Endothelial cell of umbilical vein (primary cell): ENCODE results near the gene RANBP3. TPM values are rescaled to one million over a fixed set of nuclear protein-coding genes. Genes with fewer than 3 reads are reported as not detected.

ENCODE experiments used
- BruUV-seq: library from RNA; stranded (reverse); fragments of 400-500 nt; replicated peaks from 2 replicates; lab custom pipeline; 2021; lab: Mats Ljungman, UMichigan
- CTCF ChIA-PET: fragments of 300-600, 350-600 bp; sonication (Branson Sonifier 250); formaldehyde crosslinking; loops from one replicate; lab custom pipeline; 2021; ENCODE audit warnings: antibody characterized with exemption, inconsistent platforms; lab: Charles Lee
- POLR2A ChIA-PET: fragments of 300-600, 350-600 bp; sonication (Branson Sonifier 250); formaldehyde crosslinking; loops from one replicate; lab custom pipeline; 2021; ENCODE audit warnings: antibody characterized with exemption, inconsistent platforms; lab: Charles Lee
- DNase-seq: peaks from one replicate; pipeline ENCODE4 v3.0.0-alpha.2; 2011; ENCODE audit warnings: low read depth, low spot score
- FAIRE-seq: peaks from 2 replicates; lab custom pipeline; 2011; peaks lifted over from hg19 to GRCh38; lab: Jason Lieb, UNC
- H2AFZ ChIP-seq: 2 replicates; pipeline ENCODE4 v1.6.0; 2012; ENCODE audit warnings: low read depth, low read length, control low read depth, inconsistent platforms
- H3K27ac ChIP-seq: 2 replicates; pipeline ENCODE4 v1.5.1; 2011; ENCODE audit warnings: low read depth, mild to moderate bottlenecking, control low read depth, low read length, moderate library complexity; ENCODE audit not compliant: insufficient read depth
- H3K27me3 ChIP-seq, 2 experiments: 2 replicates each; pipeline versions ENCODE4 v1.6.0 to v1.6.1; 2011; ENCODE audit warnings: low read length in 2 of 2, mixed read lengths in 1 of 2; ENCODE audit not compliant: control insufficient read depth in 2 of 2, insufficient read depth in 2 of 2
- H3K36me3 ChIP-seq, 2 experiments: 2 replicates in 1 of 2; 3 replicates in 1 of 2; pipeline ENCODE4 v1.5.1; 2011; ENCODE audit warnings: low read length in 2 of 2, mild to moderate bottlenecking in 1 of 2, moderate library complexity in 1 of 2; ENCODE audit not compliant: control insufficient read depth in 2 of 2, insufficient read depth in 2 of 2; ENCODE audit errors: extremely low read depth in 1 of 2
- H3K4me1 ChIP-seq: 3 replicates; pipeline ENCODE4 v1.5.1; 2011; ENCODE audit warnings: mild to moderate bottlenecking, low read length; ENCODE audit not compliant: control insufficient read depth, insufficient read depth; ENCODE audit errors: extremely low read depth
- H3K4me2 ChIP-seq: 2 replicates; pipeline ENCODE4 v1.6.1; 2011; ENCODE audit warnings: low read length, control low read depth, mixed read lengths; ENCODE audit not compliant: insufficient read depth
- H3K4me3 ChIP-seq, 3 experiments: fragments of 200-600 bp in 1 of 3; sonication (generic), shearing (Covaris generic) in 1 of 3; replicated peaks in 1 of 3; 2 replicates each; pipeline ENCODE4 v1.5.1; 2011 to 2016; ENCODE audit warnings: control low read depth in 3 of 3, low read length in 3 of 3, mild to moderate bottlenecking in 2 of 3, inconsistent platforms in 1 of 3, low read depth in 1 of 3, moderate library complexity in 1 of 3; ENCODE audit not compliant: insufficient read depth in 1 of 3
- H3K79me2 ChIP-seq: 2 replicates; pipeline ENCODE4 v1.6.0; 2012; ENCODE audit warnings: low read length, inconsistent platforms; ENCODE audit not compliant: control insufficient read depth, insufficient read depth
- H3K9ac ChIP-seq: replicated peaks from 2 replicates; pipeline ENCODE3; 2011; ENCODE audit warnings: low read length, control low read depth; ENCODE audit not compliant: insufficient read depth; ENCODE audit errors: extremely low read depth
- H3K9me1 ChIP-seq: replicated peaks from 3 replicates; pipeline ENCODE4 v1.6.0; 2011; ENCODE audit warnings: mild to moderate bottlenecking, low read length; ENCODE audit not compliant: control insufficient read depth, insufficient read depth; ENCODE audit errors: extremely low read depth
- H3K9me3 ChIP-seq: replicated peaks from 2 replicates; pipeline ENCODE4 v1.5.1; 2012; ENCODE audit warnings: low read length, inconsistent platforms; ENCODE audit not compliant: control insufficient read depth, insufficient read depth
- H4K20me1 ChIP-seq: replicated peaks from 2 replicates; pipeline ENCODE3; 2011; ENCODE audit warnings: mild to moderate bottlenecking, low read length; ENCODE audit not compliant: control insufficient read depth, insufficient read depth; ENCODE audit errors: extremely low read depth
- EZH2 ChIP-seq: IDR thresholded peaks from 2 replicates; pipeline ENCODE4 v1.6.1; 2012; ENCODE audit warnings: borderline replicate concordance, low read depth, mild to moderate bottlenecking, moderate library complexity, low read length, inconsistent platforms; ENCODE audit not compliant: severe bottlenecking
- FOS ChIP-seq: IDR thresholded peaks from 2 replicates; pipeline ENCODE4 v1.6.1; 2011; ENCODE audit warnings: mild to moderate bottlenecking, low read length, moderate library complexity, borderline replicate concordance; ENCODE audit not compliant: insufficient read depth
- GATA2 ChIP-seq: IDR thresholded peaks from 2 replicates; pipeline ENCODE4 v1.7.0; 2011; ENCODE audit warnings: low read depth, mild to moderate bottlenecking, moderate library complexity, mixed read lengths, low read length; ENCODE audit not compliant: insufficient read length, insufficient read depth
- POLR2A ChIP-seq: IDR thresholded peaks from 2 replicates; pipeline ENCODE4 v1.6.1; 2012; ENCODE audit warnings: low read depth, mild to moderate bottlenecking, control low read depth, low read length
- POLR2AphosphoS5 ChIP-seq: IDR thresholded peaks from 2 replicates; pipeline ENCODE4 v1.6.1; 2012; ENCODE audit warnings: low read depth, mild to moderate bottlenecking, control low read depth, low read length, moderate library complexity; ENCODE audit not compliant: insufficient read depth
- dilution Hi-C: fragments of 300-500 bp; cut with MboI; formaldehyde crosslinking; loops from one replicate; pipeline ENCODE4 v1.15.0; 2019; ENCODE audit warnings: low sequenced_read_pairs; ENCODE audit not compliant: extremely low pct_ligation_motif_present
- intact Hi-C: fragments of 100-400 bp; cut with micrococcal nuclease; formaldehyde crosslinking; loops from one replicate; pipeline ENCODE4 v1.10.0; 2022
- polyA plus RNA-seq, 4 experiments: library from polyadenylated mRNA; depleted of rRNA in 3 of 4; stranded (reverse) in 3 of 4; unstranded in 1 of 4; fragments of >200 nt; gene quantifications; 2 replicates each; pipeline versions ENCODE4 v1.2.1 to v1.2.3, GENCODE V29; 2011 to 2012; ENCODE audit warnings: missing spikeins in 1 of 4
- total RNA-seq: library from RNA; stranded (reverse); gene quantifications from 2 replicates; pipeline ENCODE4 v1.2.3, GENCODE V29; 2021
- TF ChIP-seq, protein P1 (sequence below): IDR thresholded peaks from 2 replicates; pipeline ENCODE4 v1.6.1; 2011; ENCODE audit not compliant: insufficient read depth, insufficient read length
- TF ChIP-seq, protein P2 (sequence below), 2 donors: IDR thresholded peaks; 1 replicate in 1 of 2; 2 replicates in 1 of 2; pipeline ENCODE4 v1.5.1; 2011; ENCODE audit warnings: low read length in 2 of 2, mild to moderate bottlenecking in 2 of 2, moderate library complexity in 2 of 2, control low read depth in 1 of 2, inconsistent platforms in 1 of 2, low read depth in 1 of 2; ENCODE audit not compliant: insufficient read depth in 1 of 2; ENCODE audit errors: extremely low read depth in 1 of 2

The RANBP3 gene
- total and polyA plus RNA-seq, 2 donors (not counting 3 experiments of a cell fraction or from before 2014, with no cell fraction given), result 72.3 to 85.3 TPM

DNA sequence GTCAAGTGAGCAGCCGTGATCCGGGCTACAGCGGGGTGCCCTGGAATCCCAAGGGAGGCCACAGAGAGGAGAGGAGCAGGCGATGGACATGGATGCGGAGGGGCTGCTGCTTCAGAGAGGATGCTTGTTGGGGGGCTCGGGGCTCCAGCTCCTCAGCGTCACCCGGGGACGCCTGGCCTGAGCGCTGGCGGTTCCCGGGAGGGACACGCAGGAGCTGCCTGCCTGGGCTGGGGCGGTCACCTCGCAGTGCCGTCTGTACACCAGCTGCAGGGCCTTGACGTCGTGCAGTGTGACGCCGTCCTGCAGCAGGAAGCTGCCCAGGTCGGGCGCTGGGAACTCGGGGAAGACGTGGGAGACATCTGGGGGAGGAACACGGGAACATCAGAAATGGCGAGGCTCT, 29.9 kb upstream of the RANBP3 start:
- POLR2A ChIA-PET, result no interaction called here
- no peak for FAIRE-seq

More for the DNA sequence above, 29.9 kb upstream of the RANBP3 start:
- Histone ChIP-seq H3K9me1 (no peaks in the 10 kb centered on the region), H3K9ac (no peak overlapping the region), H3K27me3 (no peaks in the 10 kb centered on the region), H4K20me1 (no peaks in the 10 kb centered on the region), H3K4me2 (no peak overlapping the region), H3K4me1 (no peaks in the 10 kb centered on the region), H3K9me3 (no peaks in the 10 kb centered on the region), H3K79me2 (no peaks in the 10 kb centered on the region), H3K4me3 (no peak overlapping the region), H2AFZ (no peak overlapping the region), H3K36me3 (peaks cover 0 to 6% of the 10 kb centered on the region in 2 experiments), H3K27ac (no peak overlapping the region)
- no peak for DNase-seq
- dilution Hi-C loops (no loop called here), intact Hi-C loops (no loop called here)
- no TSS peak for BruUV-seq
- CTCF ChIA-PET, result interaction anchor here (1.7 to 2.6 kb wide), 2 partner anchors 14 to 21 kb away, joined by 6 to 11 read pairs; no protein-coding TSS in a partner anchor
- TF ChIP-seq POLR2A (no peak), POLR2AphosphoS5 (no peak), EZH2 (no peak), GATA2 (no peak), FOS (no peak)
- TF ChIP-seq, protein P1, sequence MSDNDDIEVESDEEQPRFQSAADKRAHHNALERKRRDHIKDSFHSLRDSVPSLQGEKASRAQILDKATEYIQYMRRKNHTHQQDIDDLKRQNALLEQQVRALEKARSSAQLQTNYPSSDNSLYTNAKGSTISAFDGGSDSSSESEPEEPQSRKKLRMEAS, result no peak
- TF ChIP-seq, protein P2, sequence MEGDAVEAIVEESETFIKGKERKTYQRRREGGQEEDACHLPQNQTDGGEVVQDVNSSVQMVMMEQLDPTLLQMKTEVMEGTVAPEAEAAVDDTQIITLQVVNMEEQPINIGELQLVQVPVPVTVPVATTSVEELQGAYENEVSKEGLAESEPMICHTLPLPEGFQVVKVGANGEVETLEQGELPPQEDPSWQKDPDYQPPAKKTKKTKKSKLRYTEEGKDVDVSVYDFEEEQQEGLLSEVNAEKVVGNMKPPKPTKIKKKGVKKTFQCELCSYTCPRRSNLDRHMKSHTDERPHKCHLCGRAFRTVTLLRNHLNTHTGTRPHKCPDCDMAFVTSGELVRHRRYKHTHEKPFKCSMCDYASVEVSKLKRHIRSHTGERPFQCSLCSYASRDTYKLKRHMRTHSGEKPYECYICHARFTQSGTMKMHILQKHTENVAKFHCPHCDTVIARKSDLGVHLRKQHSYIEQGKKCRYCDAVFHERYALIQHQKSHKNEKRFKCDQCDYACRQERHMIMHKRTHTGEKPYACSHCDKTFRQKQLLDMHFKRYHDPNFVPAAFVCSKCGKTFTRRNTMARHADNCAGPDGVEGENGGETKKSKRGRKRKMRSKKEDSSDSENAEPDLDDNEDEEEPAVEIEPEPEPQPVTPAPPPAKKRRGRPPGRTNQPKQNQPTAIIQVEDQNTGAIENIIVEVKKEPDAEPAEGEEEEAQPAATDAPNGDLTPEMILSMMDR (IDR thresholded peaks at IDR 0.05; ENCODE audit: extremely low read depth in 1 of 2, insufficient read depth in 1 of 2, low read depth in 1 of 2, low read length in 2 of 2), result no peak
